GM18517 (cell line): Measurements from ENCODE around the gene RTN3.

Experiments used
- ATAC-seq: cut with Tn5 transposase; IDR thresholded peaks from one replicate; pipeline ENCODE4 v1.9.1; 2021; ENCODE audit warnings: mild to moderate bottlenecking, moderate library complexity; ENCODE audit not compliant: unreplicated experiment

RTN3 gene

GRCh38 chr11:63737718-63738117, 56.4 kb downstream of the RTN3 start:
- no peak for ATAC-seq

- no peak for ATAC-seq
Observed at GRCh38 chr11:63738720-63739360, 57.5 kb downstream of the RTN3 start.

GRCh38 chr11:63745304-63746170, 64.2 kb downstream of the RTN3 start:
- ATAC-seq, result no peak

- no peak for ATAC-seq
Observed at GRCh38 chr11:63747011-63747410, 65.7 kb downstream of the RTN3 start.

DNA sequence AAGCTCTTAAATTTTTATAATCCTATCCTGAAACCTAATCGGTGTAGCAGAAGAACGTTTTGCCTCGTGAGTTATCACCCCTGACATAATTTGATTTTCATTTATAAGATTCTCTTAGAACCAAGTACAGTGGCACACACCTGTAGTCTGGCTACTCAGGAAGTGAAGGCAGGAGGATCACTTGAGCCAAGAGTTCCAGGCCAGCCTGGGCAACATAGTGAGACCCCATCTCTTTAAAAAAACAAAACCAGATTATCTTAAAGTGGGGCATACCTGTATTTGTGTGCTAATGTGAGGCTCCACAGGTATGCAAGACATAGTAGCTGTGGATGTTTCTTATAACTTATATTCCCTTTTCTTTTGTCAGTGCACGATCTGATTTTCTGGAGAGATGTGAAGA, 68.3 kb downstream of the RTN3 start:
- ATAC-seq, result no peak

DNA sequence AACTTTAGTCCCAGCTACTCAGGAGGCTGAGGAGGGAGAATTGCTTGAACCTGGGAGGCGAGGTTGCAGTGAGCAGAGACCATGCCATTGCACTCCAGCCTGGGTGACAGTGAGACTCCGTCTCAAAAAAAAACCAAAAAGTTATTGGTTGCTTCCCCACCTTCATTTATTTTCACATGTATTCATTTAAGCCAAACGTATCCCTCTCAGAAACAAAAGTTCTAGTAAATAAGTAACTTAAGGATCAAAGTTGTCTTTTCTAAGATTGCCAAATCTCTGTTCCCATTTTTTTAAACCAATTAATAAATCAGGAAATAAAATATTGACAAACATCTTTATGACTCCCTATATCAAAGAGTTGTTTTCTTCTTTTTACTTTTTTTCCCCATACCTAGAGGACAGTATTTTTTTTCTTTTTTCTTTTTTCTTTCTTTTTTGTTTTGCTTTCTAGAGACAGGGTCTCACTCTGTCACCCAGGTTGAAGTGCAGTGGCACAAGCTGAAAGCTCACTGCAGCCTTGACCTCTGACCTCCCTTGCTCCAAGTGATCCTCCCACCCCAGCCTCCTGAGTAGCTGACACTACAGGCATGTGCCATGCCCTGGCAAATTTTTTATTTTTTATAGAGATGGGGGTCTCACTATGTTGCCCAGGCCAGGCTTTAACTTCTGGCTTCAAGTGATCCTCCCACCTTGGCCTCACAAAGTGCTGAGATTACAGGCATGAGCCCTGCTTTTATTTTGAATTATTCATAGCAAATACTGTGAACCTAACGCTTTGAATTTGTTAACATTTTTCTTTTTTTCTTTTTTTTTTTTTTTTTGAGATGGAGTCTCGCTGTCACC, 75.8 kb downstream of the RTN3 start:
- ATAC-seq, result no peak

- ATAC-seq, result no peak
Observed at GRCh38 chr11:63760487-63761079, 79.3 kb downstream of the RTN3 start.

GRCh38 chr11:63761188-63761587, 79.9 kb downstream of the RTN3 start:
- ATAC-seq, result no peak

DNA sequence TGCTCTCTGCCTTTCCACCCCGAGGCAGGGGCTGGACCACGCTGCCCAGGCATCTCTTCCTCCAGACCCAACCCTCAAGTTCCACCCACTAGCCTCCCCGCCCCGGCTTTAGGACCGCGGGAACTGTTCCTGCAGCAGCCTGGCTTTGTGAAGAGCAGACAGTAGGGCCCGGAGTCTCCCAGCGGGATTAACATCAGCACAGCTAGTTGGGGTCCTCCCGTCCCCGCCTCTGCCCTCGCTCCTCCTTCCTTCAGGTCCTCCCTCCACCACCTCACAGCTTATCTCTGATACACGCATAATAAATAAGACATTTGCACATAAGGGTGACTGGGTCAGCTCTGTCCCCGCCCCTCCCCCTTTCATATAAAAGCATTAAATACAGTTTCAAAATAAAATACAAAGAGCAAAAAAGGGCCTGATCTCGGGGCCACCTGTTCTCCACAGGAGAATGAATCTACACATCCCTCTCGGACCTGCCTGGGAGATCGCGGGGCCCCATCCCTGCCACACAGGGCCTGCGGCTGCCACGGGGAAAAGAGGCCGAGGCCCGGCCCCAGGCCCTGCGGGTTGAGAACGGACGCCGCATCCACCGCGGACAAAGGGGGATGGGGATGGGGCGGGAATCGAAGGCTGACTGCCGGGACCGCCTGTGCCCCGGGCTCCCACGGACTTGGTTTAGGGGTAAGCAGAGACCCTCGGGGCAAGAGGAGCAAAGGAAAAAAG, 80.8 kb downstream of the RTN3 start:
- ATAC-seq, result no peak

DNA sequence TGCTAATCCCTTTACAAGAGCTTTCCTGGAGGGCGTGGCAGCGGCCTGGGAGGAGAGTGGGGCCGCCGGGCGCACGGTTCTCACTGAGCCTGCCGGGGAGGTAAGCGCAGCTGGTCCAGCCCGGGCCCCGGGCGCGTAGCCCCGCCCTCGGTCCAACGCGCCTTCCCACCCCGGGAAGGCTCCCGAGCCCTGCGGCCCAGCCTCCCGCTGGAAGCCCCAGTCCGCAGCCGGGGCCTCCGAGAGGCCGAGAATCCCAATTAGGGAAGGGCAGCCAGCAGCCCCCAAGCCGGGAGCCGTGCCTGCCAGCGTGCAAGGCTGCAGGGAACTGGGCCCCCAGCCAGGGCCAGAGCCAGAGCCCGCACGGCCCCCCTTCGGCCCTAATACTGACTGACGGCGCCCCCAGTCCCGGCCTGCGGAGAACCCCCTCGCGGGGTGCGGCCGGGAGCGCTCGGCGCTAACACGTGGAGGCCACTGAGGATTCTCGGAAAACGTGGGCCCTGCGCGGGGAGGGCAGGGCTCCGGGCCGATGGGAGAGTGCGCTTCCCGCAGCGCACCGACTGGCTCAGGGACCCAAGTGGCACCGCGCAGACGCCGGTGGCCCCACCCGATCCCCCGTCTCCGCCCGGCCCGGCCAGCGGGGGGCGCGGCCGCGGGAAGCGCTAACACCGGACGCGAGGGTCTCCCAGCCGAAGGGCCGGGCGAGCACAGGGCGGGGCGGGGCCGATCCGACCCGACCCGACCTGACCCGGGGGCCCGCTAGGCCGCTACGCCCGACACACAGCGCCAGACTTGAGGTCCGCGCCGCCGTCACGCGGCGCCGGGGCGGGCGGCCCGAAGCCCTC, 81.6 kb downstream of the RTN3 start:
- ATAC-seq, result no peak

GRCh38 chr11:63763496-63764339, 82.4 kb downstream of the RTN3 start:
- ATAC-seq, result no peak

GRCh38 chr11:63764340-63764678, 83.0 kb downstream of the RTN3 start:
- no peak for ATAC-seq

DNA sequence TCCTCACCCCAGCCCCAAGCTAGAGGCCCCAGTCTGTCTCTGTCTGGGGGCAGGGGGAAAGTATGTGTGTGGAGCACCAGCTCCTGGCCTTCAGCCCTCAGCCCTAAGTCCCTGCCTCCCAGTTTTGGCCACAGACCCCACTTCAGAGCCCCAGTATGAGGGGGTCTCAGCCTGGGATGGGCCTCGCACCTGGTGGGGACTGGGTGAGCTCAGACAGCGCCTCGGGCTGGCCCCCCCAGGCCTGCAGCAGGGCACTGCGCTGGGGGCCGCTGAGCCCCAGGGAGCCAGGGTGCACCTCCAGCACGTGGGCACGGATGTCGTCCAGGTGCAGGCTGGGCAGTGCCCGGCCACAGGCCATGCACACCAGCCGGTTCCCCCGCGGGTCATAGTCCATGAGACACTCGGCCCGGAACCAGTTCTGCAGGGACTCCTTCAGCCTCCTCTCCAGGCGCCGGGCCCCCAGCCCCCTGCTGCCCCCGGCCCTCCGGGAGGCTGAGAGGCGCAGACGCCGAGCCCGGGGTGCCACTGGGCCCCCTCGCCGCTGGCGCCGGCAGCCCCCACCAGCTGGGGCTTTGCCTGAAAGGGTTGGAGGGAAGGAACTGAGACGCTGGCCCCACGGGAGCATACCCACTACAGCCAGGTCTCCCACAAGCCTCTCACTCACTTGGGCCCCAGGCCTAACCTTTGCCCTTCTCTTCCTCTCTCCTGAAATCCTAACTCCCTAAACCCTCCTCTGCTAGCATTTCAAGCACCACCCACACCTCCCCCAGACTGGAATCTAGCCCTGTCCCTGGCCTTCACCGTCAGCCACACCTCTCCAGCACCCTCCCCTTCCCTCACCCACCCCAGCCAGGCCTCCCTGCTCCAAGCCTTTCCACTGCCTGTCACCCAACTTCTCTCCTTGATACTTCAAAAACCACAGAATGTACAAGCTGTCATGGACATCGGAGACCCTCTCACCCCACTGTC, 83.7 kb downstream of the RTN3 start:
- ATAC-seq, result no peak

GRCh38 chr11:63765688-63766241, 84.5 kb downstream of the RTN3 start:
- ATAC-seq, result no peak

GRCh38 chr11:63766531-63767235, 85.4 kb downstream of the RTN3 start:
- no peak for ATAC-seq

- ATAC-seq, result no peak
Observed at GRCh38 chr11:63767267-63767564, 85.9 kb downstream of the RTN3 start.
